ENCODE data around the gene EIF2D.

- TF ChIP-seq POLR2A (IDR thresholded peaks at IDR 0.05; ENCODE audit: control extremely low read depth in 1 of 2, low read depth in 2 of 2, low read length in 2 of 2) (no peak), CTCF (IDR thresholded peaks at IDR 0.05; ENCODE audit: control extremely low read depth in 1 of 3, insufficient read depth in 1 of 3, low read depth in 1 of 3, low read length in 3 of 3) (no peak), SIN3A (conservative IDR thresholded peaks at IDR 0.05 in 1 of 2, IDR thresholded peaks at IDR 0.05 in 1 of 2; ENCODE audit: low read depth in 1 of 2, low read length in 2 of 2) (no peak), ASH2L (IDR thresholded peaks at IDR 0.05; ENCODE audit: low read length) (no peak), GABPA (IDR thresholded peaks at IDR 0.05; ENCODE audit: borderline replicate concordance, insufficient read depth, low read length) (no peak), KDM1A (IDR thresholded peaks at IDR 0.05; ENCODE audit: borderline replicate concordance, low read length) (no peak), EGR1 (IDR thresholded peaks at IDR 0.05; ENCODE audit: borderline replicate concordance, low read depth, low read length) (no peak), RFX5 (IDR thresholded peaks at IDR 0.05; ENCODE audit: borderline replicate concordance, low read depth, low read length) (no peak), POLR2AphosphoS5 (IDR thresholded peaks at IDR 0.05; ENCODE audit: low read depth, low read length) (no peak), TBP (IDR thresholded peaks at IDR 0.05; ENCODE audit: low read depth, low read length) (no peak), TCF12 (IDR thresholded peaks at IDR 0.05; ENCODE audit: low read depth, low read length) (no peak)
Observed at GRCh38 chr1:206647224-206647623, 35.0 kb upstream of the EIF2D start.

Data from H1 (cell line).